Measurements from ENCODE around the gene CDH4. TPM values are rescaled to one million over a fixed set of nuclear protein-coding genes. Genes with fewer than 3 reads are reported as not detected.

Gene CDH4
- total RNA-seq, 1 experiment from 2014 or later, result not detected

DNA sequence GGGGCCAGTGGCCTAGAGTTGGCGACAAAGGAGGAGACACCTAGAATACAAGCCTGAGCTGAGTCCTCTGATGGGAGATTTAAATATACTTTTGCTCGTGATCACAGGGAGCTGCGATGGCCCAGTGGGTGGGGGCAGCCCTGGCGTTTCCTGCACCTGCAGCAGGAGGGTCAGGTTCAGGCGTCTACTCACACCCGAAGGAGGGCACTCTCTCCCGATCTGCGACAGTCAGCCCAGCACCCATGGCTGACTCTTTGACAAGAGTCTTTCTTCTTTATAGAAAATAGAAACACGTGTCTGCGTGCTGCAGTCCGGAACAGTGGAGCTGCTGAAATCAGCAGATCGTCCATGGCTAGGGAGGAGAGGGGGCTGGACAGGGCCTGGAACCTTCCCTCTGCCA is 338.2 kb downstream of the CDH4 start:
- intact Hi-C loops (cut with micrococcal nuclease; ENCODE audit: unreplicated experiment), result no loop called here
- Histone ChIP-seq H3K4me3 (no peak overlapping the region), H3K79me2 (ENCODE audit: low read depth) (no peaks in the 10 kb centered on the region), H2AFZ (no peak overlapping the region), H3K27me3 (ENCODE audit: insufficient read depth, low read depth) (peaks cover 77% of the 10 kb centered on the region), H3K9me2 (ENCODE audit: insufficient read depth) (no peaks in the 10 kb centered on the region), H3K9me3 (ENCODE audit: insufficient read depth, low read depth) (no peaks in the 10 kb centered on the region), H3K4me2 (no peak overlapping the region), H4K20me1 (ENCODE audit: insufficient read depth) (no peaks in the 10 kb centered on the region), H3K27ac (no peak overlapping the region), H3K36me3 (ENCODE audit: low read depth) (no peaks in the 10 kb centered on the region), H3F3A (ENCODE audit: insufficient read depth, low read depth) (no peaks in the 10 kb centered on the region), H3K4me1 (replicated peaks; ENCODE audit: insufficient read depth) (no peaks in the 10 kb centered on the region)
- no TSS peak for BruUV-seq (replicated peaks)
- ChIA-PET CTCF (no interaction called here), POLR2A (ENCODE audit: unreplicated experiment) (no interaction called here)
- TF ChIP-seq EZH2 (IDR thresholded peaks at IDR 0.05; ENCODE audit: low read depth), result no peak
- TF ChIP-seq, protein P1, sequence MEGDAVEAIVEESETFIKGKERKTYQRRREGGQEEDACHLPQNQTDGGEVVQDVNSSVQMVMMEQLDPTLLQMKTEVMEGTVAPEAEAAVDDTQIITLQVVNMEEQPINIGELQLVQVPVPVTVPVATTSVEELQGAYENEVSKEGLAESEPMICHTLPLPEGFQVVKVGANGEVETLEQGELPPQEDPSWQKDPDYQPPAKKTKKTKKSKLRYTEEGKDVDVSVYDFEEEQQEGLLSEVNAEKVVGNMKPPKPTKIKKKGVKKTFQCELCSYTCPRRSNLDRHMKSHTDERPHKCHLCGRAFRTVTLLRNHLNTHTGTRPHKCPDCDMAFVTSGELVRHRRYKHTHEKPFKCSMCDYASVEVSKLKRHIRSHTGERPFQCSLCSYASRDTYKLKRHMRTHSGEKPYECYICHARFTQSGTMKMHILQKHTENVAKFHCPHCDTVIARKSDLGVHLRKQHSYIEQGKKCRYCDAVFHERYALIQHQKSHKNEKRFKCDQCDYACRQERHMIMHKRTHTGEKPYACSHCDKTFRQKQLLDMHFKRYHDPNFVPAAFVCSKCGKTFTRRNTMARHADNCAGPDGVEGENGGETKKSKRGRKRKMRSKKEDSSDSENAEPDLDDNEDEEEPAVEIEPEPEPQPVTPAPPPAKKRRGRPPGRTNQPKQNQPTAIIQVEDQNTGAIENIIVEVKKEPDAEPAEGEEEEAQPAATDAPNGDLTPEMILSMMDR (conservative IDR thresholded peaks at IDR 0.05), result no peak
- no peak for DNase-seq

DNA sequence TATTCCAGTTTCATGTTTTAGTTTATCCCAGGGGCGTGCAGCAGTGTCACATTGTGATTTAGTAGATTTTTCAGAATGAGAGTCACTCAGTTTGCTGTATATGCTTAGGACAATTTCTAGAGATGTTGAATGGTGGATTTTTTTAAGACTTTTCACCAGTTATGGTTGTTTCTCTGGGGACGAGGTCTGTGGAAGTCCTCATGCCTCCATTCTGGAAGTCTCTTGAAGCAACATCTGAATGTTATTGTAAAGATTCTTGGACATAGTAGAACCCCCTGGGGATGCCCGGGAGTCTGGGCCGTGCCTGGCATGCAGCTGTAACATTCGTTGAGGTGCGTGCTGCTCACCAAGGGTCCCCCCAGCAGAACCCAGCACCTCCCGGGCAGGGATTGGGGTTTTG is 341.5 kb downstream of the CDH4 start:
- Histone ChIP-seq H3K4me2 (no peak overlapping the region), H3K27ac (no peak overlapping the region), H2AFZ (no peak overlapping the region), H4K20me1 (ENCODE audit: insufficient read depth) (no peaks in the 10 kb centered on the region), H3F3A (ENCODE audit: insufficient read depth, low read depth) (no peaks in the 10 kb centered on the region), H3K79me2 (ENCODE audit: low read depth) (no peaks in the 10 kb centered on the region), H3K4me3 (no peak overlapping the region), H3K4me1 (replicated peaks; ENCODE audit: insufficient read depth) (no peaks in the 10 kb centered on the region), H3K36me3 (ENCODE audit: low read depth) (no peaks in the 10 kb centered on the region), H3K9me2 (ENCODE audit: insufficient read depth) (no peaks in the 10 kb centered on the region), H3K27me3 (ENCODE audit: insufficient read depth, low read depth) (peaks cover 91% of the 10 kb centered on the region), H3K9me3 (ENCODE audit: insufficient read depth, low read depth) (no peaks in the 10 kb centered on the region)
- TF ChIP-seq EZH2 (IDR thresholded peaks at IDR 0.05; ENCODE audit: low read depth), result no peak
- TF ChIP-seq, protein P1 (conservative IDR thresholded peaks at IDR 0.05), result no peak
- POLR2A ChIA-PET (ENCODE audit: unreplicated experiment), result no interaction called here
- BruUV-seq (replicated peaks), result no TSS peak
- DNase-seq, result no peak
- CTCF ChIA-PET, result no interaction called here
- intact Hi-C loops (cut with micrococcal nuclease; ENCODE audit: unreplicated experiment), result no loop called here

DNA sequence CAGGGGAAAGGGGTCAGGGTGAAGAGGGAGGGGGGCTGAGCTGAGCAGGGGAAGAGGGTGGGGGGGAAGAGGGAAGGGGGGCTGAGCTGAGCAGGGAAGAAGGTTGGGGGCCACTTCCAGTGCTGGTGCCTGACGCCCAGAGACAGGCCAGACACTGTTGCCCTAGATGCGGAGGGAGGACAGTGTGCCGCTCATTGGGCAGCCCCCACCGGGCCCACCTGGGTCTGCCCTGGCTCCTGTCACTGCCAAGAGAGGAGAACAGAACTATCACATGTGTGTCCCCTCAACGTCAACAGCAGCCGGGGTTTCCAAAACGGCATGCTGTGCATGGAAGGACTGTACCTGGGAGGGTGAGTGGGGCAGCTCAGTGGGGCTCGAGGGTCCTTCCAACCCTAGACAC is 342.1 kb downstream of the CDH4 start:
- ChIA-PET CTCF (no interaction called here), POLR2A (ENCODE audit: unreplicated experiment) (no interaction called here)
- Histone ChIP-seq H3K36me3 (ENCODE audit: low read depth) (no peaks in the 10 kb centered on the region), H3K79me2 (ENCODE audit: low read depth) (no peaks in the 10 kb centered on the region), H3K4me2 (no peak overlapping the region), H3K9me3 (ENCODE audit: insufficient read depth, low read depth) (no peaks in the 10 kb centered on the region), H3K4me3 (no peak overlapping the region), H3K27me3 (ENCODE audit: insufficient read depth, low read depth) (peaks cover 91% of the 10 kb centered on the region), H3K9me2 (ENCODE audit: insufficient read depth) (no peaks in the 10 kb centered on the region), H3F3A (ENCODE audit: insufficient read depth, low read depth) (no peaks in the 10 kb centered on the region), H3K27ac (no peak overlapping the region), H2AFZ (no peak overlapping the region), H3K4me1 (replicated peaks; ENCODE audit: insufficient read depth) (no peaks in the 10 kb centered on the region), H4K20me1 (ENCODE audit: insufficient read depth) (no peaks in the 10 kb centered on the region)
- TF ChIP-seq, protein P1 (conservative IDR thresholded peaks at IDR 0.05), result no peak
- no peak for TF ChIP-seq EZH2 (IDR thresholded peaks at IDR 0.05; ENCODE audit: low read depth)
- intact Hi-C loops (cut with micrococcal nuclease; ENCODE audit: unreplicated experiment), result no loop called here
- BruUV-seq (replicated peaks), result no TSS peak
- no peak for DNase-seq
